A549 (cell line): ENCODE measurements around the gene GRM5.

Experiments
- CHD2 ChIP-seq: fragments of 150-350 bp; IDR thresholded peaks from 2 replicates; pipeline ENCODE4 v1.6.1; 2014; ENCODE audit warnings: low read length; ENCODE audit not compliant: partially characterized antibody
- EP300 ChIP-seq, 2 experiments: fragments of >200 bp; sonication (Bioruptor Twin); formaldehyde crosslinking; IDR thresholded peaks; 2 replicates in 1 of 2; 3 replicates in 1 of 2; pipeline ENCODE4 v1.6.1; 2016 to 2017
- HOXA7 ChIP-seq: fragments of 250-450 bp; sonication (Bioruptor Pico); IDR thresholded peaks from 2 replicates; pipeline ENCODE4 v1.5.0; 2020; ENCODE audit warnings: mild to moderate bottlenecking, moderate library complexity
- JUN ChIP-seq, 2 experiments: fragments of >200 bp; sonication (Bioruptor Twin); formaldehyde crosslinking; IDR thresholded peaks; 2 replicates in 1 of 2; 3 replicates in 1 of 2; pipeline ENCODE4 v1.6.1; 2016 to 2017
- MAZ ChIP-seq: fragments of 150-350 bp; IDR thresholded peaks from 2 replicates; pipeline ENCODE4 v1.6.1; 2014; ENCODE audit warnings: antibody characterized with exemption, low read depth, low read length, borderline replicate concordance
- POLR2A ChIP-seq: IDR thresholded peaks from 2 replicates; pipeline ENCODE4 v1.6.1; 2012; ENCODE audit warnings: mild to moderate bottlenecking, low read length
- RNF2 ChIP-seq: fragments of 200-600 bp; sonication (generic); IDR thresholded peaks from 2 replicates; pipeline ENCODE4 v1.6.1; 2016; ENCODE audit warnings: low read depth, mild to moderate bottlenecking, antibody characterized with exemption, moderate library complexity, borderline replicate concordance
- SMC3 ChIP-seq: fragments of >200 bp; sonication (Bioruptor Twin); formaldehyde crosslinking; IDR thresholded peaks from 3 replicates; pipeline ENCODE4 v1.6.1; 2018; ENCODE audit warnings: inconsistent platforms
- SREBF2 ChIP-seq: fragments of 450-650 bp; IDR thresholded peaks from 2 replicates; pipeline ENCODE4 v1.6.1; 2014; ENCODE audit warnings: mild to moderate bottlenecking, moderate library complexity
- TF ChIP-seq, protein P1 (sequence below): fragments of >200 bp; sonication (Bioruptor Twin); formaldehyde crosslinking; IDR thresholded peaks from 3 replicates; pipeline ENCODE4 v1.5.1; 2016
- TF ChIP-seq, protein P2 (sequence below): IDR thresholded peaks from 2 replicates; pipeline ENCODE4 v1.6.1; 2012
- TF ChIP-seq, protein P3 (sequence below): IDR thresholded peaks from 2 replicates; pipeline ENCODE4 v1.6.1; 2012
- TF ChIP-seq, protein P4 (sequence below): fragments of 450-650 bp; IDR thresholded peaks from 2 replicates; pipeline ENCODE4 v1.6.1; 2014; ENCODE audit warnings: antibody characterized with exemption
- TF ChIP-seq, protein P5 (sequence below): fragments of 250-450 bp; sonication (Bioruptor Pico); IDR thresholded peaks from 2 replicates; pipeline ENCODE4 v1.5.0; 2021; ENCODE audit warnings: mild to moderate bottlenecking, moderate library complexity, borderline replicate concordance

DNA sequence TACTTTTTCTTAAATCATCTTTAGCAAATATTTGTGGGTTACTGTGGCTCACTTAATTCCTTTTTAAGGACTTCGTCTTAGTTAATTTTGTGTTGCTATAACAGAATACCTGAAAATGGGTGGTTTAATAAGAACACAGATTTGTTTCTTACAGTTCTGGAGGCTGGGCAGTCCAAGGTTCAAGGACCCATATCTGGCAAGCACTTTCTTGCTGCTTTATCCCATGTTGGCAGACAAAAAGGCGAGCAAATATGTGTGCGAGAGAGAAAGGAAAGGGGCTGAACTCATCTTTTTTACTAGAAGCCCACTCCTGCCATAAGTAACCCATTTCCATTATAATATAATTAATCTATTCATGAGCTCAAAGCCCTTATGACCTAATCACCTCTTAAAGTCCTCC is 246.2 kb downstream of the GRM5 start:
- TF ChIP-seq, protein P1, sequence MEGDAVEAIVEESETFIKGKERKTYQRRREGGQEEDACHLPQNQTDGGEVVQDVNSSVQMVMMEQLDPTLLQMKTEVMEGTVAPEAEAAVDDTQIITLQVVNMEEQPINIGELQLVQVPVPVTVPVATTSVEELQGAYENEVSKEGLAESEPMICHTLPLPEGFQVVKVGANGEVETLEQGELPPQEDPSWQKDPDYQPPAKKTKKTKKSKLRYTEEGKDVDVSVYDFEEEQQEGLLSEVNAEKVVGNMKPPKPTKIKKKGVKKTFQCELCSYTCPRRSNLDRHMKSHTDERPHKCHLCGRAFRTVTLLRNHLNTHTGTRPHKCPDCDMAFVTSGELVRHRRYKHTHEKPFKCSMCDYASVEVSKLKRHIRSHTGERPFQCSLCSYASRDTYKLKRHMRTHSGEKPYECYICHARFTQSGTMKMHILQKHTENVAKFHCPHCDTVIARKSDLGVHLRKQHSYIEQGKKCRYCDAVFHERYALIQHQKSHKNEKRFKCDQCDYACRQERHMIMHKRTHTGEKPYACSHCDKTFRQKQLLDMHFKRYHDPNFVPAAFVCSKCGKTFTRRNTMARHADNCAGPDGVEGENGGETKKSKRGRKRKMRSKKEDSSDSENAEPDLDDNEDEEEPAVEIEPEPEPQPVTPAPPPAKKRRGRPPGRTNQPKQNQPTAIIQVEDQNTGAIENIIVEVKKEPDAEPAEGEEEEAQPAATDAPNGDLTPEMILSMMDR = no peak
- TF ChIP-seq, protein P2, sequence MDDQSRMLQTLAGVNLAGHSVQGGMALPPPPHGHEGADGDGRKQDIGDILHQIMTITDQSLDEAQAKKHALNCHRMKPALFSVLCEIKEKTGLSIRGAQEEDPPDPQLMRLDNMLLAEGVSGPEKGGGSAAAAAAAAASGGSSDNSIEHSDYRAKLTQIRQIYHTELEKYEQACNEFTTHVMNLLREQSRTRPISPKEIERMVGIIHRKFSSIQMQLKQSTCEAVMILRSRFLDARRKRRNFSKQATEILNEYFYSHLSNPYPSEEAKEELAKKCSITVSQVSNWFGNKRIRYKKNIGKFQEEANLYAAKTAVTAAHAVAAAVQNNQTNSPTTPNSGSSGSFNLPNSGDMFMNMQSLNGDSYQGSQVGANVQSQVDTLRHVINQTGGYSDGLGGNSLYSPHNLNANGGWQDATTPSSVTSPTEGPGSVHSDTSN = no peak
- TF ChIP-seq, protein P3, sequence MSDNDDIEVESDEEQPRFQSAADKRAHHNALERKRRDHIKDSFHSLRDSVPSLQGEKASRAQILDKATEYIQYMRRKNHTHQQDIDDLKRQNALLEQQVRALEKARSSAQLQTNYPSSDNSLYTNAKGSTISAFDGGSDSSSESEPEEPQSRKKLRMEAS = no peak
- TF ChIP-seq CHD2 = no peak
- TF ChIP-seq EP300 (IDR thresholded peaks at IDR 0.05) = no peak
- TF ChIP-seq, protein P4, sequence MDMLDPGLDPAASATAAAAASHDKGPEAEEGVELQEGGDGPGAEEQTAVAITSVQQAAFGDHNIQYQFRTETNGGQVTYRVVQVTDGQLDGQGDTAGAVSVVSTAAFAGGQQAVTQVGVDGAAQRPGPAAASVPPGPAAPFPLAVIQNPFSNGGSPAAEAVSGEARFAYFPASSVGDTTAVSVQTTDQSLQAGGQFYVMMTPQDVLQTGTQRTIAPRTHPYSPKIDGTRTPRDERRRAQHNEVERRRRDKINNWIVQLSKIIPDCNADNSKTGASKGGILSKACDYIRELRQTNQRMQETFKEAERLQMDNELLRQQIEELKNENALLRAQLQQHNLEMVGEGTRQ = no peak
- no peak for TF ChIP-seq MAZ
- TF ChIP-seq HOXA7 = no peak
- no peak for TF ChIP-seq SMC3
- TF ChIP-seq JUN (IDR thresholded peaks at IDR 0.05) = no peak
- TF ChIP-seq, protein P5, sequence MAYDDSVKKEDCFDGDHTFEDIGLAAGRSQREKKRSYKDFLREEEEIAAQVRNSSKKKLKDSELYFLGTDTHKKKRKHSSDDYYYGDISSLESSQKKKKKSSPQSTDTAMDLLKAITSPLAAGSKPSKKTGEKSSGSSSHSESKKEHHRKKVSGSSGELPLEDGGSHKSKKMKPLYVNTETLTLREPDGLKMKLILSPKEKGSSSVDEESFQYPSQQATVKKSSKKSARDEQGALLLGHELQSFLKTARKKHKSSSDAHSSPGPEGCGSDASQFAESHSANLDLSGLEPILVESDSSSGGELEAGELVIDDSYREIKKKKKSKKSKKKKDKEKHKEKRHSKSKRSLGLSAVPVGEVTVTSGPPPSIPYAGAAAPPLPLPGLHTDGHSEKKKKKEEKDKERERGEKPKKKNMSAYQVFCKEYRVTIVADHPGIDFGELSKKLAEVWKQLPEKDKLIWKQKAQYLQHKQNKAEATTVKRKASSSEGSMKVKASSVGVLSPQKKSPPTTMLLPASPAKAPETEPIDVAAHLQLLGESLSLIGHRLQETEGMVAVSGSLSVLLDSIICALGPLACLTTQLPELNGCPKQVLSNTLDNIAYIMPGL (CRISPR knock-in tag) = no peak
- no peak for TF ChIP-seq POLR2A
- no peak for TF ChIP-seq SREBF2
- no peak for TF ChIP-seq RNF2
